Central memory CD8-positive, alpha-beta T cell (primary cell): Measurements from ENCODE around the gene SENP3.

Experiments used
- ATAC-seq: fragments of 150-1000 bp; cut with Tn5 transposase; replicated peaks from 2 replicates; pipeline ENCODE4 v1.10.0; 2022; ENCODE audit warnings: mild to moderate bottlenecking, moderate FRiP score, moderate number of reproducible peaks; ENCODE audit not compliant: poor library complexity, severe bottlenecking; ENCODE audit errors: extremely low read depth
- DNase-seq, 2 donors: peaks; one replicate each; pipeline ENCODE4 v3.0.0; 2021; ENCODE audit warnings: low spot score in 2 of 2
- H3K27ac Mint-ChIP-seq: one replicate; pipeline ENCODE4 v1.8.0; 2022; ENCODE audit warnings: low read depth, mild to moderate bottlenecking, moderate library complexity, mixed read lengths
- H3K27me3 Mint-ChIP-seq: one replicate; pipeline ENCODE4 v1.8.0; 2022; ENCODE audit warnings: mixed read lengths
- H3K36me3 Mint-ChIP-seq: one replicate; pipeline ENCODE4 v1.8.0; 2022; ENCODE audit warnings: mild to moderate bottlenecking, moderate library complexity, mixed read lengths; ENCODE audit not compliant: insufficient read depth
- H3K4me1 Mint-ChIP-seq: one replicate; pipeline ENCODE4 v1.8.0; 2022; ENCODE audit warnings: mixed read lengths
- H3K4me3 Mint-ChIP-seq: one replicate; pipeline ENCODE4 v1.8.0; 2022; ENCODE audit warnings: mild to moderate bottlenecking, moderate library complexity, mixed read lengths
- H3K9me3 Mint-ChIP-seq: one replicate; pipeline ENCODE4 v1.8.0; 2022; ENCODE audit warnings: mixed read lengths

Gene SENP3

GRCh38 chr17:7558544-7559319 is 3.0 kb upstream of the SENP3 start, which contains the start of gene TNFSF13:
TNFSF13 (plus strand) TSS chr17:7558750; CDS start chr17:7559040, 290 bp downstream.
- no peaks in the 10 kb centered on the region for H3K27me3 Mint-ChIP-seq
- peaks cover 41% of the 10 kb centered on the region for H3K4me1 Mint-ChIP-seq
- H3K36me3 Mint-ChIP-seq, result peaks cover 22% of the 10 kb centered on the region
- ATAC-seq (no peak), DNase-seq (no peak)
- peak within 1 kb of the TSS; percentile 86 for H3K4me3 Mint-ChIP-seq
- H3K9me3 Mint-ChIP-seq, result no peaks in the 10 kb centered on the region
- peak within 1 kb of the TSS; percentile 32 for H3K27ac Mint-ChIP-seq

- peak overlapping the region; percentile 32 for H3K27ac Mint-ChIP-seq
- H3K4me1 Mint-ChIP-seq, result peaks cover 40% of the 10 kb centered on the region
- H3K27me3 Mint-ChIP-seq, result no peaks in the 10 kb centered on the region
- DNase-seq (no peak), ATAC-seq (no peak)
- peak overlapping the region; percentile 86 for H3K4me3 Mint-ChIP-seq
- peaks cover 22% of the 10 kb centered on the region for H3K36me3 Mint-ChIP-seq
- no peaks in the 10 kb centered on the region for H3K9me3 Mint-ChIP-seq
Measured at GRCh38 chr17:7559320-7560171, 2.2 kb upstream of the SENP3 start.

DNA sequence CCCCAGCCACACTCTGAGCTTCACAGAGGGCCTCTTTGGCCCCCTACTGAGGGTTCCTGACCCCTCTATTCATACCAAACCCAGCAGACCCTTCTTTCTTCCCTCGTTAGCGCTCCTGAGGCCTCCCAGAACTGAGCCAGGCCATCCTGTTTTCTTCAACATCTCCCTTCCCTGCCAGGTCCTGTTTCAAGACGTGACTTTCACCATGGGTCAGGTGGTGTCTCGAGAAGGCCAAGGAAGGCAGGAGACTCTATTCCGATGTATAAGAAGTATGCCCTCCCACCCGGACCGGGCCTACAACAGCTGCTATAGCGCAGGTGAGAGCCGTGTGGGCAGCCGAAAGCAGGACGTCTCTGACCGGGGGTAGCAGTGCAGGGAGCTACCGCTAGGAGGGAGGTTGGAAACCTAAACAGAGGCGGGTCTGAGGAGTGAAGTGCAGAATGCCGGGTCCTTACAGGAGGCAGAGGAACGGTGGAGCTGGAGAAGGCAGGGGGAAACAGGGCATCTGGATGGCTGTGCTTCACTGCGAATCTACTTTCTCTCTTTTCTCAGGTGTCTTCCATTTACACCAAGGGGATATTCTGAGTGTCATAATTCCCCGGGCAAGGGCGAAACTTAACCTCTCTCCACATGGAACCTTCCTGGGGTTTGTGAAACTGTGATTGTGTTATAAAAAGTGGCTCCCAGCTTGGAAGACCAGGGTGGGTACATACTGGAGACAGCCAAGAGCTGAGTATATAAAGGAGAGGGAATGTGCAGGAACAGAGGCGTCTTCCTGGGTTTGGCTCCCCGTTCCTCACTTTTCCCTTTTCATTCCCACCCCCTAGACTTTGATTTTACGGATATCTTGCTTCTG is 1.3 kb upstream of the SENP3 start:
- ATAC-seq (no peak), DNase-seq (no peak)
- Mint-ChIP-seq H3K27ac (peak overlapping the region; percentile 97), H3K27me3 (no peaks in the 10 kb centered on the region), H3K9me3 (no peaks in the 10 kb centered on the region), H3K4me3 (peak overlapping the region; percentile 86), H3K4me1 (peaks cover 35% of the 10 kb centered on the region), H3K36me3 (peaks cover 22% of the 10 kb centered on the region)

DNA sequence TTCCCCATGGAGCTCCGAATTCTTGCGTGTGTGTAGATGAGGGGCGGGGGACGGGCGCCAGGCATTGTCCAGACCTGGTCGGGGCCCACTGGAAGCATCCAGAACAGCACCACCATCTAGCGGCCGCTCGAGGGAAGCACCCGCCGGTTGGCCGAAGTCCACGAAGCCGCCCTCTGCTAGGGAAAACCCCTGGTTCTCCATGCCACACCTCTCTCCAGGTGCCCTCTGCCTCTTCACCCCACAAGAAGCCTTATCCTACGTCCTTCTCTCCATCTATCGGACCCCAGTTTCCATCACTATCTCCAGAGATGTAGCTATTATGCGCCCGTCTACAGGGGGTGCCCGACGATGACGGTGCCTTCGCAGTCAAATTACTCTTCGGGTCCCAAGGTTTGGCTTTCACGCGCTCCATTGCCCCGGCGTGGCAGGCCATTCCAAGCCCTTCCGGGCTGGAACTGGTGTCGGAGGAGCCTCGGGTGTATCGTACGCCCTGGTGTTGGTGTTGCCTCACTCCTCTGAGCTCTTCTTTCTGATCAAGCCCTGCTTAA is 617 bp upstream of the SENP3 start:
- Mint-ChIP-seq H3K27ac (peak overlapping the region; percentile 97), H3K36me3 (peaks cover 28% of the 10 kb centered on the region), H3K27me3 (no peaks in the 10 kb centered on the region), H3K9me3 (no peaks in the 10 kb centered on the region), H3K4me1 (peaks cover 33% of the 10 kb centered on the region), H3K4me3 (peak overlapping the region; percentile 86)
- ATAC-seq (peak; percentile 78), DNase-seq (peak; percentile 66 to 72)

- Mint-ChIP-seq H3K27ac (peak overlapping the region; percentile 97), H3K27me3 (no peaks in the 10 kb centered on the region), H3K9me3 (no peaks in the 10 kb centered on the region), H3K4me1 (peaks cover 33% of the 10 kb centered on the region), H3K4me3 (peak overlapping the region; percentile 86), H3K36me3 (peaks cover 36% of the 10 kb centered on the region)
- DNase-seq (no peak), ATAC-seq (no peak)
Measured at GRCh38 chr17:7562208-7562605, 488 bp downstream of the SENP3 start.

DNA sequence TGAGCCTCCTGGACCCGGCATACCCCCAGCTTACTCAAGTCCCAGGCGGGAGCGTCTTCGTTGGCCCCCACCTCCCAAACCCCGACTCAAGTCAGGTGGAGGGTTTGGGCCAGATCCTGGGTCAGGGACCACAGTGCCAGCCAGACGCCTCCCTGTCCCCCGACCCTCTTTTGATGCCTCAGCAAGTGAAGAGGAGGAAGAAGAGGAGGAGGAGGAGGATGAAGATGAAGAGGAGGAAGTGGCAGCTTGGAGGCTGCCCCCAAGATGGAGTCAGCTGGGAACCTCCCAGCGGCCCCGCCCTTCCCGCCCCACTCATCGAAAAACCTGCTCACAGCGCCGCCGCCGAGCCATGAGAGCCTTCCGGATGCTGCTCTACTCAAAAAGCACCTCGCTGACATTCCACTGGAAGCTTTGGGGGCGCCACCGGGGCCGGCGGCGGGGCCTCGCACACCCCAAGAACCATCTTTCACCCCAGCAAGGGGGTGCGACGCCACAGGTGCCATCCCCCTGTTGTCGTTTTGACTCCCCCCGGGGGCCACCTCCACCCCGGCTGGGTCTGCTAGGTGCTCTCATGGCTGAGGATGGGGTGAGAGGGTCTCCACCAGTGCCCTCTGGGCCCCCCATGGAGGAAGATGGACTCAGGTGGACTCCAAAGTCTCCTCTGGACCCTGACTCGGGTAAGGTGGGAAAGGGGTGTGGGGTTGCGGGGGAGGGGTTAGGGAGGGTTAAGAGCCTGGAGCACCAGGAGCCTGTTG is 1.6 kb downstream of the SENP3 start:
- peaks cover 39% of the 10 kb centered on the region for H3K4me1 Mint-ChIP-seq

DNA sequence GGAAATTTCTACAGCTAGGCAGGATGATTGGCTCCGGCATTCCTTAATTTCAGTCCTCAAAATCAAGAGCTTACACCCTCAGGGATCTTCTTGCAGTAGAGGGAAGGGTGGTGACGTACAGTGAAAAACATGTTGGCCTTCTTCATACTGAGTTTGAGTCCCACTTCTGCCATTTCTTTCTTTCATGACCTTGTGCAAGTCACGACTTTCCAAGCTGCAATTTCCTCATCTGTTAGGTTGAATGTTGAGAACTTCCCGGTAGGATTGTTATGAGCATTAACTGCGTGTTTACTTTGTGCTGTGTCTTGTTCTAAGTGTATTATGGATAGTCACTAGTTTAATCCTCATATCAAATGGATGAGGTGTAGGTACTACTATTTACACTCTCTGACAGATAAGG is 7.9 kb downstream of the SENP3 start:
- Mint-ChIP-seq H3K4me3 (no peak overlapping the region), H3K36me3 (peaks cover 46% of the 10 kb centered on the region), H3K4me1 (peaks cover 32% of the 10 kb centered on the region), H3K27me3 (no peaks in the 10 kb centered on the region), H3K9me3 (no peaks in the 10 kb centered on the region), H3K27ac (no peak overlapping the region)
- DNase-seq (no peak), ATAC-seq (no peak)

More for the DNA sequence above, 1.6 kb downstream of the SENP3 start:
- DNase-seq (no peak), ATAC-seq (no peak)
- peaks cover 40% of the 10 kb centered on the region for H3K36me3 Mint-ChIP-seq
- H3K27me3 Mint-ChIP-seq, result no peaks in the 10 kb centered on the region
- no peaks in the 10 kb centered on the region for H3K9me3 Mint-ChIP-seq
- H3K27ac Mint-ChIP-seq, result no peak overlapping the region
- H3K4me3 Mint-ChIP-seq, result peak overlapping the region; percentile 86

GRCh38 chr17:7570351-7570750 is 8.6 kb downstream of the SENP3 start:
- H3K36me3 Mint-ChIP-seq, result peaks cover 53% of the 10 kb centered on the region
- ATAC-seq, result no peak

GRCh38 chr17:7572338-7572587 is 10.5 kb downstream of the SENP3 start:
- ATAC-seq, result no peak
- no peaks in the 10 kb centered on the region for H3K9me3 Mint-ChIP-seq
- peak overlapping the region; percentile 100 for H3K4me3 Mint-ChIP-seq
- peaks cover 59% of the 10 kb centered on the region for H3K36me3 Mint-ChIP-seq
- peaks cover 42% of the 10 kb centered on the region for H3K4me1 Mint-ChIP-seq
- DNase-seq, result no peak
- no peaks in the 10 kb centered on the region for H3K27me3 Mint-ChIP-seq
- H3K27ac Mint-ChIP-seq, result peak overlapping the region; percentile 99

More at GRCh38 chr17:7570351-7570750, 8.6 kb downstream of the SENP3 start:
- no peak for DNase-seq
- H3K4me3 Mint-ChIP-seq, result no peak overlapping the region
- H3K27me3 Mint-ChIP-seq, result no peaks in the 10 kb centered on the region
- H3K4me1 Mint-ChIP-seq, result peaks cover 32% of the 10 kb centered on the region
- no peak overlapping the region for H3K27ac Mint-ChIP-seq
- no peaks in the 10 kb centered on the region for H3K9me3 Mint-ChIP-seq

GRCh38 chr17:7572588-7573323 is 11.0 kb downstream of the SENP3 start:
- peaks cover 37% of the 10 kb centered on the region for H3K4me1 Mint-ChIP-seq
- DNase-seq, result peak; percentile 100

More at GRCh38 chr17:7572588-7573323, 11.0 kb downstream of the SENP3 start:
- Mint-ChIP-seq H3K36me3 (peaks cover 59% of the 10 kb centered on the region), H3K27ac (peak overlapping the region; percentile 99), H3K27me3 (no peaks in the 10 kb centered on the region), H3K4me3 (peak overlapping the region; percentile 100), H3K9me3 (no peaks in the 10 kb centered on the region)
- peak; percentile 84 for ATAC-seq
